ENCODE measurements around the gene TMEM145.
"Not testable (repeated sequence)": the region's sequence is repeated elsewhere in the genome, so short reads cannot be mapped to it uniquely, and the experiment has no call there.

TMEM145 gene

DNA sequence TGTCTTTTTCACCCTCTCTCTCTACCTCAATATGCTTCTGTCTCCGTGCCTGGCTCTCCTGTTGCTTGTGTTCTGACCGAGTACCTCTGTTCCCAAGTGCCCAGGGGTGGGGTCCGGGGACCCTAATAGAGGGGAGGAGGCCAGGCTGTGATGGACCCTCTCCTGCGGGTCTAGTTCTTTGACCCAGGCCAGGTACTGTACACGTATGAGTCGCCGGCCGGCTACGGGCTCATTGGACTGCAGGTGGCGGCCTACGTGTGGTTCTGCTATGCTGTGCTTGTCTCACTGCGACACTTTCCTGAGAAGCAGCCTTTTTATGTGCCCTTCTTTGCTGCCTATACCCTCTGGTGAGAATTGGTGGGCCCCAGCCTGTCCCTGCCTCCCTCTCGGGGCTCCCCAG, 4.4 kb downstream of the TMEM145 start:
- TF ChIP-seq JUND (IDR thresholded peaks at IDR 0.05; ENCODE audit: low read depth): no peak
- no peak for DNase-seq (ENCODE audit: low read depth in 1 of 2, low spot score in 1 of 2)
- in situ Hi-C loops (cut with HindIII; ENCODE audit: low pct_unique_long_range_greater_than_20kb, low sequenced_read_pairs): no loop called here

DNA sequence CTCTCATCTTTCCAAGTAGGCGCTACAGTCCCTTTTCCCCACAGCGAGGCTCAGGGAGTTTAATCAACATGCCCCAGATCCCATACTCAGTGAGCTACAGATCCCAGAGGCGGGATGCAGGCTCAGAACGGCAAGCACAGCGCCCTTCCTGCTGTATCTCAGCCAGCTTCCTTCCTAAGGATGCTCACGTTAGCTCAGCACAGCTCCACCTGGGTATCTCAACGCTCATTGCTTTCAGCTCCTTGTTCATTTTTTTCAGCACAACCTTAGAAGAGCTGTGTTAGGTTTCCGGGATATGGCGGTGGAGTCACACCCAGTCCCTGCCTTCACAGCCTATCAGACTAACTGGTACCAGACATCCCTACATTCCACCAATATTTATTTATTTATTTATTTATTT, 9.2 kb downstream of the TMEM145 start:
- in situ Hi-C loops (cut with HindIII; ENCODE audit: low pct_unique_long_range_greater_than_20kb, low sequenced_read_pairs): no loop called here
- DNase-seq (ENCODE audit: low read depth in 1 of 2, low spot score in 1 of 2): no peak
- no peak for TF ChIP-seq JUND (IDR thresholded peaks at IDR 0.05; ENCODE audit: low read depth)

DNA sequence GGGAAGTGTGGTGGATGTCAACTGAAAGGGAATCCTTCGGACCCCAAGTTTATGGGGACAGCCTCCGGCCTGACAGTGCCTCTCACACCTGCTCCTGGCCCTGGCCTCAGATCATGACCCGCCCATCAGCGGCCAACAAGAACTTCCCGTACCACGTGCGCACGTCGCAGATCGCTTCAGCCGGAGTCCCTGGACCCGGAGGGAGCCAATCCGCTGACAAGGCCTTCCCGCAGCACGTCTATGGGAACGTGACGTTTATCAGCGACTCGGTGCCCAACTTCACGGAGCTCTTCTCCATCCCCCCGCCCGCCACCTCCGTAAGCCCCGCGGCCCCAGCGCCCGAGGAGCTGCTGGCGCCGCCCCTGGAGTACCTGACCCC, 10.4 kb downstream of the TMEM145 start:
- DNase-seq (ENCODE audit: low read depth in 1 of 2, low spot score in 1 of 2): no peak
- no peak for TF ChIP-seq JUND (IDR thresholded peaks at IDR 0.05; ENCODE audit: low read depth)
- in situ Hi-C loops (cut with HindIII; ENCODE audit: low pct_unique_long_range_greater_than_20kb, low sequenced_read_pairs): no loop called here

DNA sequence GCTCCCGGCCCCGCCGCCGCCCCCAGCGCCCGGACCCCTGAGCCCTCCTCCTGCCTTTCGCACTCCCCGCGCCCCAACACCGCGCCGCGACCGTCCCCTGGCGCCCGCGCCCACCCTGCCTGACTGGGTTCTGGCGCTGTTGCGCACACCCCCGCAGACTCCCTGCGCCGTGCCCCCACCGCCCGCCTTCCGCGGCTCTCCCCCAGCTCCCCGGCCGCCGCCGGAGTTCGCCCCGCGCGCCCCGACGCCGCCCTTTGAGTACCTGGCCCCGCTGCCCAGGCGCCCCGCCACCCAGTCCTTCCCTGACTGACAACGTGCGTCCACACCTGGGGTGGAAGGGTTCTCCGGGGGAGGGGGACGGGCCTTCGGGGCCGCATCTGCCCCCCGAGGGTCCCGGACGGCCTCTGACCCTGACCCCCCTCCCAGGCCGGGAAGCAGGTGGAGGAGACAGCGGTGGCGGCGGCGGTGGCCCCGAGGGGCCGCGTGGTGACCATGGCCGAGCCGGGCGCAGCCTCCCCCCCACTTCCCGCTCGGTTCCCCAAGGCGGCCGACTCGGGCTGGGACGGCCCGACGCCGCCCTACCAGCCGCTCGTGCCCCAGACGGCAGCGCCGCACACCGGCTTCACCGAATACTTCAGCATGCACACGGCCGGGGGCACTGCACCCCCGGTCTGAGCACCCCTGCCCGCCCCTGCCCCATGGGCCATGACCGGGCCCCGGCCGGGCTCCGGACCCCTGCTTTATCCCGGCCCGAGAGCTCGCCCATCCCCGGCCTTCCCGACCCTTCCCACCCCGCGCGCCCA, 10.9 kb downstream of the TMEM145 start:
- no peak for DNase-seq (ENCODE audit: low read depth in 1 of 2, low spot score in 1 of 2)
- TF ChIP-seq JUND (IDR thresholded peaks at IDR 0.05; ENCODE audit: low read depth): no peak
- in situ Hi-C loops (cut with HindIII; ENCODE audit: low pct_unique_long_range_greater_than_20kb, low sequenced_read_pairs): no loop called here

DNA sequence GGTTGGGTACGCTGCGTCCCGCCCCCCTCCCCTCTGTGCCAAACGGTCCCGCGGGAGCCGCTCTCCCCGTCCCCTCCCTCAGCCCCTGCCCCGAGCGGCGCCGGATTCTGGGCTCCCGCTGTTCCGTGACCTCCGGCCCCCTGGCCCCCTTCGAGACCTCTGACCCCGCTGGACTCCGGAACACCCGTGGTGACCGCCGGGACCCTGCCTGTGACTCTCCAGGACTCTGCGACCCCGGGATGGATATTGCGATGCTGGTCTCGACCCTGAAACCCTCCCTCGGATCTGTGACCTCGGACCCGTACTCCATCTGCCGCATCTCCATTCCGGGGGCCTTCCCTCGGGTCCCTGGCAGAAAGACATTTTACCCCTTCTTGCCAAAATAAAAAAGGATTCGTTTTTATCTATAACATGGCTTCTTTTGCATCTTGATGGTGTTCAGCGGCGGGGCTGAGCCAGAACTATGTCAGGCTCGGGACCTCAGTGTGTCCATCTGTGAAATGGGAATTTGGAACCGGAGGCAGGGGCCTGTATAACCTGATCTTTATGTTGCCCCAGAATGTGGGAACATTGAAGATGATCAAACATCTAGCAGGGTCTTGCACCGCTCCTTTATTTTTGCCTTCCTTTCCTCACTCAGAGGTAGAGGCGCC, 11.7 kb downstream of the TMEM145 start:
- DNase-seq (ENCODE audit: low read depth in 1 of 2, low spot score in 1 of 2): no peak
- no peak for TF ChIP-seq JUND (IDR thresholded peaks at IDR 0.05; ENCODE audit: low read depth)
- in situ Hi-C loops (cut with HindIII; ENCODE audit: low pct_unique_long_range_greater_than_20kb, low sequenced_read_pairs): no loop called here

DNA sequence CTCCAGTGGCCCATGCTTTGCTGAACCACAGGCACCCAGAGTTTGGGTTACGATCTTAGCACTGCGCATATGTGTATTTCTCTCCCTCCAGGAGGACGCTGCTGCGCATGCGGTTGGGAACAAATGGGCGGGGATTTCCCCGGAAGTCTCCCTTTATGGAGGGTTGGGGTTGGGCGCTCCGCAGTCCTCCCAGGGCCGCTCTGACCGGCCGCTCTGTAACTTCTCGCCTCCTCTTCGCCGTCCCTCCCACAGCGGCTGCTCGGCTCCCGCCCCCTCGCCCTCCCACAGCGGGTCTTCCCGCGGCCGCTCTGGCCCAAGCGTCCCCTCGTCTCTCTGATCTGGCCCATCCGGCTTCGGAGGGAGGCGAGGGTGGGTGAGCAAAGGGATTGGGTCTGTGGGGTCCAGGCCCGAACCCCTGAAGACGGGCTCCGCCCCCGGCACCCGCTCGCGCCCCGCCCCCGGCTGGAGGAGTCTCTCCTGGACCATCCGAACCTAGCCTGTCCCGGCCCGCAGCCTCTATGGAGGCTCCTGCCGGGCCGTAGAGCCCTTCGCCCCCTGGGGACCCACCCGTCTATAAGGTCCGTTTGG, 12.3 kb downstream of the TMEM145 start, which contains the start of gene MEGF8:
MEGF8 (plus strand) TSS at position 328 of the 588 bp plus-strand sequence. CDS start 609 bp downstream, outside the sequence.
- in situ Hi-C loops (cut with HindIII; ENCODE audit: low pct_unique_long_range_greater_than_20kb, low sequenced_read_pairs): no loop called here
- no peak for TF ChIP-seq JUND (IDR thresholded peaks at IDR 0.05; ENCODE audit: low read depth)
- peak; percentile 95 to 98 for DNase-seq (ENCODE audit: low read depth in 1 of 2, low spot score in 1 of 2)

DNA sequence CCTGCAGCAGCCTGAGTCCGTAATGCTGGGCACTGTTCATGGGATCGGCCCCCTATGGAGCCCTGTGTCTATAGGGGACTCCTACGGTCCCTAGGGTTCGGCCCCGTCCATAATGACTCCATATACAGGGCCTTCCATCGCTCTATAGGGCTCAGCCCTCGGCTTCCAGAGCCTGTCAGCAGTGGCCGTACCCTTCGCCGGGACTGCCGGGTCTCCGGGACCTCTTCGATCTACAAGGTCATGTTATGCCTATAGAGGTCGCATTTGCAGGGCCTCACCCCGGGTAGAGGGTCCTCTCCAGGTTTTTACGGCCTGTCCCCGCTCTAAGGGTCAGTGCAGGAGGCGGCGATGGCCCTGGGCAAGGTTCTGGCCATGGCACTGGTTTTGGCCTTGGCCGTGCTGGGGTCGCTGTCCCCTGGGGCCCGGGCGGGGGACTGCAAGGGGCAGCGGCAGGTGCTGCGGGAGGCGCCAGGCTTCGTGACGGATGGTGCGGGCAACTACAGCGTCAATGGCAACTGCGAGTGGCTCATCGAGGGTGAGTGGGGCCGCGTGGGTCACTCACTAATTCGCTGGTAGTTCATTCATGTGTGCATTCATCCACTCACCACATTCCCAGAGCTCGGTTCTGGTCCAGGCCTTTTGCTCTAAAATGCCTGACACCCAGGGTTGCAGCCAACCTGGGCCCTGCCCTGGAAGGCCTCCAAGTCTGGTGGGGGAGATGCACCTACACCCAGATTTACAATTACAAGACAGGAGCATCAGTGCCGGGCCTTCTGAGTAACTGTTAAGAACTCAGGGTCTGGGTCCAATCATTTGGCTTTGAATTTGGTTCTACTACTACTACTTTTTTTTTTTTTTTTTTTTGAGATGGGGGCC, 13.0 kb downstream of the TMEM145 start:
- no peak for DNase-seq (ENCODE audit: low read depth in 1 of 2, low spot score in 1 of 2)
- no peak for TF ChIP-seq JUND (IDR thresholded peaks at IDR 0.05; ENCODE audit: low read depth)
- in situ Hi-C loops (cut with HindIII; ENCODE audit: low pct_unique_long_range_greater_than_20kb, low sequenced_read_pairs): no loop called here

DNA sequence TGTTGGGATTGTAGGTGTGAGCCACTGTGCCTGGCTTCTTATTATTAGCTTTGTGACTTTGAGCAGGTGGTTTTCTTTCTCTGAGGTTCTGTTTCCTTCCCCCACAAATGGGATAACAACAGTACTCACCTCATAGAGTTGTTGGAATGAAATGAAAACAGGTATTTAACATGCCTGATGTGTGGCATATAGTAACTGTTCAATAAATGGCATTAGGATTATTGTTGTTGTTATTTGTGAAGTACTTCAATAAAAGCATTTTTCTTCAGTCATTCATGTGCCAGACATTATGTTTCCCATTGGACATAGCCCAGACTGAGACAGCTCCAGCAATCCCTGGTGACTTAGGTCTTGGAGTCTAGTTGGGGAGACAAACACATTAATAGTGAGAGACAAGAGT, 13.9 kb downstream of the TMEM145 start:
- no peak for DNase-seq (ENCODE audit: low read depth in 1 of 2, low spot score in 1 of 2)
- no peak for TF ChIP-seq JUND (IDR thresholded peaks at IDR 0.05; ENCODE audit: low read depth)
- in situ Hi-C loops (cut with HindIII; ENCODE audit: low pct_unique_long_range_greater_than_20kb, low sequenced_read_pairs): no loop called here

DNA sequence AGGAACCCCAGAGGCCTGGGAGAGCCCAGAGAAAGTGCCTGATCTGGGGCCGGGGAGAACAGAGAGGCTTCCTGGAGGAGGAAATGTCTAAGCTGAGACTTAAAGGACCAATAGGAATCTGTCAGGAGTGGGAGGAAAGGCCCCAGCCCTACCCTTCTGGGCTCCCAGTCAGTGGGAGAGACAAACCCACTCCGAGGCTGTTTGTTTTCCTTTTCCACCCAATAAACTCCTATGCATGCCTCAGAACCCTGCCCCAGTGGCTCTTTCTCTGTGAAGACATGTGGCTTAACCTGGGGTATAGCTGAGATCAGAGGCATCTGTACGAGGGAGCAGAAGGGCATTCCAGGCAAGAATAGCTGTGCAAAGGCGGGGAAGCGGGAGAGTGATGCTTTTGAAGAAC, 14.3 kb downstream of the TMEM145 start:
- DNase-seq (ENCODE audit: low read depth in 1 of 2, low spot score in 1 of 2): no peak
- TF ChIP-seq JUND (IDR thresholded peaks at IDR 0.05; ENCODE audit: low read depth): no peak
- in situ Hi-C loops (cut with HindIII; ENCODE audit: low pct_unique_long_range_greater_than_20kb, low sequenced_read_pairs): no loop called here

DNA sequence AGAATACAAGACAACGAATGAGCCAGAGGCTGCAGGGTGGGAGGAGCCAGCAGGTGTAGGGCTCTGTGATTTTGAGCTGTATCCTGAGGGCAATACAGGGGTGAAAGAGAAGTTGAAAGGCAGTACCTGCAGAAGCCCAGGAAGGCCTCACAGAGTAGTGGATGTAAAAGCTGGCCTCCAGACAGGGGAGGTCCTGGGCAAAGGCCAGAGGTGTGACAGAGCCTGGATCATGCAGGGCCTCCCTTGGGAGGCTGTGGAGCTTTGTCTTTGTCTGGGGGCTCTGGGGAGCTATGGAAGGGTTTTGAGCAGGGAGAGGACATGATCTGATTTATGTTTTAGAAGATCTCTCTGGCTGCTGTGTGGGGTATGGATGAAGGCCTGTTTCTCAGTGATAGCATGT, 15.0 kb downstream of the TMEM145 start:
- in situ Hi-C loops (cut with HindIII; ENCODE audit: low pct_unique_long_range_greater_than_20kb, low sequenced_read_pairs): no loop called here
- no peak for TF ChIP-seq JUND (IDR thresholded peaks at IDR 0.05; ENCODE audit: low read depth)

DNA sequence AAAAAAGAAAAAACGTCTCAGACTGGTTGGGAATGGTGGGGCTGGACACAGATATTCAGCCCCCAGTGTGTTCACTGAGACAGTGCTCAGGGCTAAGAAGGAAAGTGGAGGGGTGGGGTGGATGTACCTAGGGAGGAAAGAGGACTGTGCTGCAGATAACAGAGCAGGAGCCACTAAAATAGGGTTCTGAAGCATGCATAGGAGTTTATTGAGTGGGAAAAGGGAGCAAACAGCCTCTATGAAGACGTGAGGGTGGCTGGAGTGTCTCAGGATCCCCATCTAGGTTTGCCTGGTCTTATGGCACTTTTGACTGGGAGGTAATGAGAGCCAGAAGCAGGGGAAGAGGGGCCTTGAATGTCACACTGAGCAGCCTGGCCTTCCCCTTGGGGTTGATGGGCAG, 15.7 kb downstream of the TMEM145 start:
- TF ChIP-seq JUND (IDR thresholded peaks at IDR 0.05; ENCODE audit: low read depth): no peak
- in situ Hi-C loops (cut with HindIII; ENCODE audit: low pct_unique_long_range_greater_than_20kb, low sequenced_read_pairs): no loop called here
- DNase-seq (ENCODE audit: low read depth in 1 of 2, low spot score in 1 of 2): no peak

More for the DNA sequence above, 15.0 kb downstream of the TMEM145 start:
- no peak for DNase-seq (ENCODE audit: low read depth in 1 of 2, low spot score in 1 of 2)

DNA sequence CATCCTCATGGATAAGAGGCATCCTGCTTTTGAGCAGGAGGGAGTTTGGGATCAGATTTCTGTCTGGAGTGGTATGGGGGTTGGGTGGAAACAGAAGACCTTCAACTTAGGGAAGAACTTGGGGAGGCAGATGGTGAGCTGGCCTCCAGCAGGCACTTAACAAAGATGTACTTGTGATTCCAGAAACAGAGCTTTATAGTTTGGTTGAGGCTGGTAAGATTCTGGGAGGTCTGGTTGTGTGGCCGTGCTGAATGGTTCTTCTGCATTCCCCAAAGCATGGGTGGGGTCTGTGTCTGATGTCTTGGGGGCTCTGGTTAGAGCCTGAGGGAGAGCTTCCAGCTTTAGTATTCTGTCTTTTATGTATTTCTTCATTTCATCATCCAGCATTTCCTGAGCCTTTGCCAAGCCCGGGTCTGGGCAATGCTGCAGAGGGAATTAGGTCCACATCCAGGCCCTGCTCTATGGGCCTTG, 17.2 kb downstream of the TMEM145 start:
- no peak for DNase-seq (ENCODE audit: low read depth in 1 of 2, low spot score in 1 of 2)
- in situ Hi-C loops (cut with HindIII; ENCODE audit: low pct_unique_long_range_greater_than_20kb, low sequenced_read_pairs): no loop called here
- no peak for TF ChIP-seq JUND (IDR thresholded peaks at IDR 0.05; ENCODE audit: low read depth)

DNA sequence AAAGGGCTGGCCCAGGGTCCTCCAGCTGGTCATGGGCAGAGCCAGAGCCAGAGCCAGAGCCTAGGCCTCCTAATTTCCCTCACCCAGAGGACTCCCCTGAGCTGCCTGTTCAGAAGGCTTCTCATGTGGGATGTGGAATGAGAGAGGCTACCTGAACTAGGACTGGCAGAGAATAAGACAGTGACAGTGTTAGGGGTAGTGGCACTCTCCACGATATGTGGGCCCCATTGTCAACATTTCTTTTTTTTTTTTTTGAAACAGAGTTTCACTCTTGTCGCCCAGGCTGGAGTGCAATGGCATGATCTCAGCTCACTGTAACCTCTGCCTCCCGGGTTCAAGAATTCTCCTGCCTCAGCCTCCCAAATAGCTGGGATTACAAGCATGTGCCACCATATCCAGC, 18.2 kb downstream of the TMEM145 start:
- in situ Hi-C loops (cut with HindIII; ENCODE audit: low pct_unique_long_range_greater_than_20kb, low sequenced_read_pairs); DNase-seq (ENCODE audit: low read depth in 1 of 2, low spot score in 1 of 2): not testable (repeated sequence)

All from T47D (cell line).